ENCODE results near the gene CNBP.
"Not testable (repeated sequence)": the region's sequence is repeated elsewhere in the genome, so short reads cannot be mapped to it uniquely, and the experiment has no call there.

Gene CNBP

GRCh38 chr3:129184784-129185542 lies 1.3 kb upstream of the CNBP start:
- DNase-seq (ENCODE audit: low read depth), result not testable (repeated sequence)

- no peak for DNase-seq (ENCODE audit: low read depth)
These were observed 631 bp upstream of the CNBP start for GRCh38 chr3:129184396-129184657.

- DNase-seq (ENCODE audit: low read depth), result peak; percentile 34
These were observed 1.1 kb downstream of the CNBP start for GRCh38 chr3:129182390-129183185.

GRCh38 chr3:129181819-129182218 lies 1.9 kb downstream of the CNBP start:
- no peak for DNase-seq (ENCODE audit: low read depth)

GRCh38 chr3:129180461-129180860 lies 3.2 kb downstream of the CNBP start:
- DNase-seq (ENCODE audit: low read depth), result no peak

DNA sequence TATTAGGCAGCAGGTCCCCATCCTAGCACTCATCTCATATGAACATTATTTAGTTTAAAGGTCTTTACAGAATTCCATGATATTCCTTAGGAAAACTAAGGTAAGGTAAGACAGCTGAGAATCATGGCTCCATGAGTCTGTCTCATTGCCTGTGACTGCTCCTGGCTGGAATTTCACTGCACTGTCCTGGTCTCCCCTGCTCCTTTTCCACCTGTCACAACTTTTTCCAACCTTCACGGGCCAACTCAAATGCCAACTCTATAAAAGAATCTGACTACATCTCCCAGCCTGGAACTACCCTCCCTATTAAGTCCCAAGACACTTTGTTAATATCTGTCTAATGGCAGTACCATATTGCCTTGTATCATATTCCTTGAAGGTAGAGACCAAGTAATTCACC lies 7.6 kb downstream of the CNBP start:
- DNase-seq (ENCODE audit: low read depth), result no peak

GRCh38 chr3:129173725-129174124 lies 10.0 kb downstream of the CNBP start:
- DNase-seq (ENCODE audit: low read depth), result no peak

DNA sequence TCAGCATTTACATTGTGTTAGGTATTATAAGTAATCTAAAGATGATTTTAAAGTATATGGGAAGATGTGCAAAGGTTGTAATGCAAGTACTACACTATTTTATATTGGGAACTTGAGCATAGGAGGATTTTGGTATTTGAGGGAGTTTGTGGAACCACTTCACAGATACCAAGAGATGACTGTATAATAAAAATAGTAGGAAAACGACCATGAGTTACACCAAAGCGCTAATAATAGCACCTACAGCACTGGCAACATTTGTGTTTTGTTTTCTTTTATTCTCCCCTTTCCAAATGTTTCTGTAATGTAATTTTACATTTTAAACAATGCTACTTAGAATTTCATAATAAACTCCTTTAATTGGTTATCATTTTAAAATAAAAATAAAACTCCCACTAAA lies 10.5 kb downstream of the CNBP start:
- DNase-seq (ENCODE audit: low read depth), result no peak

- DNase-seq (ENCODE audit: low read depth), result no peak
These were observed 16.9 kb downstream of the CNBP start for GRCh38 chr3:129166579-129167332.

DNA sequence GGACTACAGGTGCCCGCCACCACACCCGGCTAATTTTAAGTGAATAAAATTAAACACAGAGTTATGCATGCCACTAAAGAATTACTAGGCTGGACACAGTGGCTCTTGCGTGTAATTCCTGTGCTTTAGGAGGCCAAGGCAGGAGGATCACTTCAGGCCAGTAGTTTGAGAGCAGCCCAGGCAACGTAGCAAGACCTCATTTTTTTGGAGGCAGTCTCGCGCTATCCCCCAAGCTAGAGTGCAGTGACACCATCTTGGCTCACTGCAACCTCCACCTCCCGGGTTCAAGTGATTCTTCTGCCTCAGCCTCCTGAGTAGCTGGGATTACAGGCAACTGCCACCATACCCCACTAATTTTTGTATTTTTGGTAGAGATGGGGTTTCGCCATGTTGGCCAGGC lies 18.1 kb downstream of the CNBP start:
- DNase-seq (ENCODE audit: low read depth), result not testable (repeated sequence)

DNA sequence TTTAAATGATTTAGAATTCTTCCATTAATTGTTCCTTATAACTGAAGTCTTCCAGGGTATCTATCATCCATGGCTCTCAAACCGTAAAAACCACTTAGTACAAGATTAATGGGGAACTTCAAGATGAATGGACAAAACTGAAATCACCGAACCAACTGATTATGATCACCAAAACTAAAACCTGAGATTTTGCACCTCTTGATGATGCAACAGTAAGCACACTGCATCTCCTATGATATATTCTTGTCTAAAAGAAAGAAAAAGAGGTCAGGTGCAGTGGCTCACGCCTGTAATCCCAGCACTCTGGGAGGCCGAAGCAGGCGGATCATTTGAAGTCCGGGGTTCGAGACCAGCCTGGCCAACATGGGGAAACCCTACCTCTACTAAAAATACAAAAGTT lies 19.2 kb downstream of the CNBP start:
- no peak for DNase-seq (ENCODE audit: low read depth)

GRCh38 chr3:129162729-129163579 lies 20.7 kb downstream of the CNBP start:
- DNase-seq (ENCODE audit: low read depth), result no peak

GRCh38 chr3:129161860-129162271 lies 21.8 kb downstream of the CNBP start:
- no peak for DNase-seq (ENCODE audit: low read depth)

DNA sequence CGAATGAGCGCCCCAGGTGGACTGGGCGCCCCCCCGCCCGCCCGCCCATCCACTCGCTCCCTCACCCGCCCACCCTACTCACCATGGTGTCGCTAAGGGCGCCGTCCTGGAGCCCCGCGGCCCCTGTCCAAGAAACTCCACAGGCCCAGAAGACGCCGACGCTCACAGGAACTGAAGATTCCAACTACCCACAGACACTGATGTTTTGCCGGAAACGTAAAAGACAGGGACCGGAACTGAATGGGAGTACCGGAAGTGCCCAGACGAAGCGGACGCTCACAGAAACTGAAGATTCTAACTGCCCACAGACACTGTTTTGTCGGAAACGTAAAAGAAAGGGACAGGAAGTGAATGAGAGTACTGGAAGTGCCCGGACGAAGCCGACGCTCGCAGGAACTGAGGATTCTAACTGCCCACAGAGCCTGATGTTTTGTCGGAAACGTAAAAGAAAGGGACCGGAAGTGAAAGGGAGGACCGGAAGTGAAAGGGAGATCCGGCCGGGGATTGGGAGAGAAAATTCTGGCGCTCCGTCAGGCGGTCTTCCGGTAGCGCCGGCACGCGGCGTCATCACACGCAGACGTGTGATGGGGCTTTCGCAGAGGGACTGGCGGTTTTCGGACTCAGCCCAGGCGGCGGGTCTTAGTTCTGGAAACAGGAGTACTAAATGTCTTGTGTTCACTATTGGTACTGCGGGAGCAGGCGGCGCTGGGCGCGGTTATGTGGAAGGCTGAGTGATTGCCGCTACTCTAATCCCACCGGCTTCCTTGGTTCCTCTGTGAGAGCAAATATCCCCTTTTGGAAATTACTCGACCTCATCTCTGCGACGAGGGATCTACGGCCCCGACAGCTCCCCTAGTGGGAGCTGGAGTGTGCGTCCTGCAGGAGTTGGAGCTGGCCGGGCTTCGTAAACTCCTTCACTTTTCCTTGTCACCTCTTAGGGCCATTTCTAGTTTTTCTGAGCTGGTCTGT lies 22.5 kb downstream of the CNBP start, which contains the start of gene ISY1:
Gene ISY1 (minus strand): TSS at position 173 of the 969 bp plus-strand sequence. CDS start 88 bp downstream, at position 85.
- DNase-seq (ENCODE audit: low read depth), result peak; percentile 85

DNA sequence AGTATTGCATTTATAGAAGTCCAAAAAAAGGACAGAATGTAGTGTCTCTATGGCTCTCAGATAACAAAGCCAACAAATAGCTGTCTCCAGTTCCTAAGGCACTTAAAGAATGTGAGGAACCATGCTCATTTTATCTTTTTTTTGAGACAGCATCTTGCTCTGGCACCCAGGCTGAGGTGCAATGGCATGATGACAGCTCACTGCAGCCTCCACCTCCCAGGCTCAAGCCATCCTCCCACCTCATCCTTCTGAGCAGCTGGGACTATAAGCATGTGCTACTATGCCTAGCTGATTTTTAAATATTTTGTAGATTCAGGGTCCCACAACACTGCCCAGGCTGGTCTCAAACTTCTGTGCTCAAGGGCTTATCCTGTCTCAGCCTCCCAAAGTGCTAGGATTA lies 38.9 kb downstream of the CNBP start:
- DNase-seq (ENCODE audit: low read depth), result no peak

DNA sequence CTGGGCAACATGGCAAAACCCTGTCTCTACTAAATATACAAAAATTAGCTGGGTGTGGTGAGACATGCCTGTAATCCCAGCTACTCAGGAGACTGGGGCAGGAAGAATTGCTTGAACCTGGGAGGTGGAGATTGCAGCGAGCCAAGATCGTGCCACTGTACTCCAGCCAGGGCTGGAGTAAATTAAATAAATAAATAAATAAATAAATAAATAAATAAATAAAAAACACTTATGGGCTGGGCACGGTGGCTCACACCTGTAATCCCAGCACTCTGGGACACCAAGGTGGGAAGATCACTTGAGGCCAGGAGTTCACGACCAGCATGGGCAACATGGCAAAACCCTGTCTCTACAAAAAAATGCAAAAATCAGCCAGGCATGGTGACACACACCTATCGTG lies 42.7 kb downstream of the CNBP start:
- DNase-seq (ENCODE audit: low read depth), result not testable (repeated sequence)

GRCh38 chr3:129139911-129140310 lies 43.8 kb downstream of the CNBP start:
- DNase-seq (ENCODE audit: low read depth), result no peak

GRCh38 chr3:129136275-129136674 lies 47.4 kb downstream of the CNBP start:
- DNase-seq (ENCODE audit: low read depth), result not testable (repeated sequence)

DNA sequence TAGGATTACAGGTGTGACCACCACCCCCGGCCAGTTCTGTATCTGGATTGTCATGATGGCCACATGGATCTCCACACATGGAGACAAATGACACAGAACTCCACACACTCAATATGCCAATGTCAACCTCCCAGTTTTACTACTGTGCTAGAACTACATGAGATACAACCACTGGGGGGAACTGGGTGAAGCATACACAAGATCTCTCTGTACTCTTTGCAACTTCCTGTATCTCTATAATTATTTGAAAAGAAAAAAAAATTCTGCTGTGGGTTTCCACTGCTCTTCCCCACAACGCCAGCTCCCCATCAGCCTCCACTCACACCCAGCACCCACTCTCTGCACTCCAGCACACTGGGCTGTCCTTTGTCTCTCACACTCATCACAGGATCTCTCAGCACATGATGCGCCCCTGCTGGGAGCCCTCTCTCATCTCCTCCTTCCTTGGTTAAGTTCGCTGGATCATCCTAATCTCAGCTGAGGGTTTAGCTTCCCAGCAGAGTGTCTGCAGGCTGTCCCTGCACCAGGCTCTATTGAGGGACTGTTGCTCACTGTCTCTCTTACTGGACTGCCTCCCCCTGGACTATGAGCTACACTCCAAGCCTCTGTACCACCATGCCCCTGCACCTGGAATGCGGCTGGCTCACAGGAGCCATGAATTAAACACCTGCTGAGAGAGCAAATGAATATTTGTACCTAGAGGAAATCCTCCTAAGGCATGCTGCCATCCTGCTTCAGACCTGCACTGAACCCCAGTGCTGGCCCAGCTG lies 51.4 kb downstream of the CNBP start:
- DNase-seq (ENCODE audit: low read depth), result no peak
